ENCODE results near the gene CYBB.

GRCh38 chrX:37746218-37746941 is 33.5 kb upstream of the CYBB start:
- TF ChIP-seq, protein P1, sequence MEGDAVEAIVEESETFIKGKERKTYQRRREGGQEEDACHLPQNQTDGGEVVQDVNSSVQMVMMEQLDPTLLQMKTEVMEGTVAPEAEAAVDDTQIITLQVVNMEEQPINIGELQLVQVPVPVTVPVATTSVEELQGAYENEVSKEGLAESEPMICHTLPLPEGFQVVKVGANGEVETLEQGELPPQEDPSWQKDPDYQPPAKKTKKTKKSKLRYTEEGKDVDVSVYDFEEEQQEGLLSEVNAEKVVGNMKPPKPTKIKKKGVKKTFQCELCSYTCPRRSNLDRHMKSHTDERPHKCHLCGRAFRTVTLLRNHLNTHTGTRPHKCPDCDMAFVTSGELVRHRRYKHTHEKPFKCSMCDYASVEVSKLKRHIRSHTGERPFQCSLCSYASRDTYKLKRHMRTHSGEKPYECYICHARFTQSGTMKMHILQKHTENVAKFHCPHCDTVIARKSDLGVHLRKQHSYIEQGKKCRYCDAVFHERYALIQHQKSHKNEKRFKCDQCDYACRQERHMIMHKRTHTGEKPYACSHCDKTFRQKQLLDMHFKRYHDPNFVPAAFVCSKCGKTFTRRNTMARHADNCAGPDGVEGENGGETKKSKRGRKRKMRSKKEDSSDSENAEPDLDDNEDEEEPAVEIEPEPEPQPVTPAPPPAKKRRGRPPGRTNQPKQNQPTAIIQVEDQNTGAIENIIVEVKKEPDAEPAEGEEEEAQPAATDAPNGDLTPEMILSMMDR (IDR thresholded peaks at IDR 0.05): no peak
- TF ChIP-seq EP300 (IDR thresholded peaks at IDR 0.05) (no peak), POLR2A (IDR thresholded peaks at IDR 0.05) (no peak)

Data from ovary (tissue), 3 donors.